IPS DF 4.7 (cell line): ENCODE data around the gene LYPD6.
"Not testable (repeated sequence)": the region's sequence is repeated elsewhere in the genome, so short reads cannot be mapped to it uniquely, and the experiment has no call there.

Experiments used
- DNase-seq: peaks from one replicate; pipeline ENCODE4 v3.0.0-alpha.2; 2013; ENCODE audit warnings: low spot score; ENCODE audit errors: extremely low read depth

LYPD6 gene

GRCh38 chr2:149451417-149452165, 121.2 kb downstream of the LYPD6 start:
- no peak for DNase-seq

GRCh38 chr2:149456285-149456684, 125.9 kb downstream of the LYPD6 start:
- peak; percentile 25 for DNase-seq

GRCh38 chr2:149458502-149458901, 128.1 kb downstream of the LYPD6 start:
- no peak for DNase-seq

GRCh38 chr2:149463328-149464002, 133.1 kb downstream of the LYPD6 start:
- DNase-seq = no peak

- no peak for DNase-seq
Observed at GRCh38 chr2:149464396-149464795, 134.0 kb downstream of the LYPD6 start.

GRCh38 chr2:149465873-149466272, 135.5 kb downstream of the LYPD6 start:
- DNase-seq = no peak

GRCh38 chr2:149466635-149467034, 136.2 kb downstream of the LYPD6 start:
- no peak for DNase-seq

GRCh38 chr2:149467436-149467835, 137.0 kb downstream of the LYPD6 start:
- DNase-seq = no peak

GRCh38 chr2:149468636-149469035, 138.2 kb downstream of the LYPD6 start:
- no peak for DNase-seq

- DNase-seq = no peak
Observed at GRCh38 chr2:149470046-149470445, 139.7 kb downstream of the LYPD6 start.

- DNase-seq = no peak
Observed at GRCh38 chr2:149472413-149472812, 142.0 kb downstream of the LYPD6 start.

- DNase-seq = no peak
Observed at GRCh38 chr2:149473068-149473467, 142.7 kb downstream of the LYPD6 start.

GRCh38 chr2:149473521-149473920, 143.1 kb downstream of the LYPD6 start:
- DNase-seq = no peak

- no peak for DNase-seq
Observed at GRCh38 chr2:149483004-149483605, 152.7 kb downstream of the LYPD6 start.

GRCh38 chr2:149486664-149487063, 156.3 kb downstream of the LYPD6 start:
- DNase-seq = no peak

GRCh38 chr2:149487189-149487588, 156.8 kb downstream of the LYPD6 start:
- no peak for DNase-seq

GRCh38 chr2:149488706-149489440, 158.5 kb downstream of the LYPD6 start:
- no peak for DNase-seq

GRCh38 chr2:149489452-149489851, 159.1 kb downstream of the LYPD6 start:
- no peak for DNase-seq

GRCh38 chr2:149490296-149490695, 159.9 kb downstream of the LYPD6 start:
- DNase-seq = no peak

GRCh38 chr2:149492923-149493322, 162.5 kb downstream of the LYPD6 start:
- DNase-seq = no peak

- DNase-seq = not testable (repeated sequence)
Observed at GRCh38 chr2:149499204-149499603, 168.8 kb downstream of the LYPD6 start.

- DNase-seq = not testable (repeated sequence)
Observed at GRCh38 chr2:149506808-149507207, 176.4 kb downstream of the LYPD6 start.
